OCI-LY3 (cell line): ENCODE results near the gene PHLDB3.

Source experiments
- H2AFZ ChIP-seq: fragments of 200-600, 300-600 bp; shearing (Covaris generic); 2 replicates; pipeline ENCODE4 v1.6.0; 2014; ENCODE audit warnings: antibody characterized with exemption, low read depth, low read length
- H3K27ac ChIP-seq: fragments of 200-600, 300-600 bp; sonication (generic); 2 replicates; pipeline ENCODE4 v1.5.1; 2014; ENCODE audit warnings: mild to moderate bottlenecking, low read length, moderate library complexity, mixed read lengths
- H3K27me3 ChIP-seq: fragments of 200-600, 300-600 bp; sonication (generic); 2 replicates; pipeline ENCODE4 v1.6.1; 2014; ENCODE audit warnings: low read depth, low read length, mixed read lengths
- H3K36me3 ChIP-seq: fragments of 200-600, 300-600 bp; sonication (generic); replicated peaks from 2 replicates; pipeline ENCODE3; 2014; ENCODE audit warnings: low read depth, low read length, mixed read lengths
- H3K4me1 ChIP-seq: fragments of 300-600, 200-600 bp; sonication (generic); 2 replicates; pipeline ENCODE4 v1.6.1; 2014; ENCODE audit warnings: low read length, mixed read lengths
- H3K4me2 ChIP-seq: fragments of 200-600, 300-600 bp; sonication (generic); 2 replicates; pipeline ENCODE4 v1.6.1; 2014; ENCODE audit warnings: low read length, mixed read lengths
- H3K4me3 ChIP-seq: fragments of 300-600, 200-600 bp; sonication (generic); 2 replicates; pipeline ENCODE4 v1.5.1; 2014; ENCODE audit warnings: antibody characterized with exemption, mild to moderate bottlenecking, low read length, moderate library complexity
- H3K79me2 ChIP-seq: fragments of 300-600, 200-600 bp; shearing (Covaris generic); 2 replicates; pipeline ENCODE4 v1.6.1; 2014; ENCODE audit warnings: mild to moderate bottlenecking, low read length, mixed read lengths
- H3K9ac ChIP-seq: fragments of 300-600, 200-600 bp; shearing (Covaris generic); 2 replicates; pipeline ENCODE4 v1.6.0; 2014; ENCODE audit warnings: mild to moderate bottlenecking, low read length, moderate library complexity
- H3K9me3 ChIP-seq: fragments of 200-600, 300-600 bp; shearing (Covaris generic); 2 replicates; pipeline ENCODE4 v1.6.1; 2014; ENCODE audit warnings: low read length, mixed read lengths; ENCODE audit not compliant: insufficient read depth
- H4K20me1 ChIP-seq: fragments of 200-600, 300-600 bp; sonication (generic); 2 replicates; pipeline ENCODE4 v1.6.1; 2016; ENCODE audit warnings: low read length, mixed read lengths; ENCODE audit not compliant: insufficient read depth
- EZH2phosphoT487 ChIP-seq: fragments of 200-600 bp; shearing (Covaris generic); IDR thresholded peaks from 2 replicates; pipeline ENCODE4 v1.6.1; 2018; ENCODE audit warnings: antibody characterized with exemption, mixed run types, low read depth
- TF ChIP-seq, protein P1 (sequence below): fragments of 200-600, 300-600 bp; sonication (generic); IDR thresholded peaks from 2 replicates; pipeline ENCODE4 v1.5.1; 2014; ENCODE audit warnings: antibody characterized with exemption, low read length, low read depth

The PHLDB3 gene

DNA sequence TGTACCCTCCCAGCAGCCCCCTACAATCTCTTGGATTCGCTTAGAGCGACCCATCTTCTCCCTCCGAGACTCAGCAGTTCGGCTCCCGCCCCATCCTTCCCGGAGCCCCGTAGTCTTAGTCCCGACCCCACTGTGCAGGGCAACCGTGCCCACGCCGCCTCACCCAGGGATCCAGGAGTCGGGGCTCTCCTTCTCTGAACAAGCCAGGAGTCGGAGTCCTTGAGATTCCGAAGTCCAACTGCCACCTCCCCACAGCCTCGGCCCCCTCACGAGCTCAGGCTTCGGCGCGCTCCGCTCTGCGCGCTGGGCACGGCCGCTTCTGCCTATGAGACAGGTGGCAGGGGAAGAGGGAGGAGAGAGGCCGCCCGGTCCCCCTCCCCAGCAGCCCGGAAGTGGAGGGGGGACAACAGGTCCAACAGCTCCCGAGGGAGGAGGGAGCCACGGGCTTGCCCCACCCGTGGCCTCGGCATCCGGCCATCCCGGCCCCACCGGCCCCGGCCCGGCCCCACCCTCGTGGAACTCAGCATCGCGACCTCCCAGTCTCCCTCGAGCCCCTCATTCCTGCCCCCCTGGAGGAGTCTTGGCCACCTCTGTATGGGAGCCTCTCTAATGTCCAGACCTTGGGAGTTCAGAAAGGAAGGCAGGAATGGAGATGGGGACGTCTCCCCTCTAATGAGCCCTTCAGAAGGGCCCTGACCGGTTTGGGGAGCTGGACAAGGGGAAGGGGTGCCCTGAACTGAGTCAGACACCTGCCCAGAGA is at the start of gene PHLDB3:
PHLDB3 (minus strand) TSS at position 321 of the 760 bp plus-strand sequence. CDS start 628 bp downstream, outside the sequence.
- TF ChIP-seq, protein P1, sequence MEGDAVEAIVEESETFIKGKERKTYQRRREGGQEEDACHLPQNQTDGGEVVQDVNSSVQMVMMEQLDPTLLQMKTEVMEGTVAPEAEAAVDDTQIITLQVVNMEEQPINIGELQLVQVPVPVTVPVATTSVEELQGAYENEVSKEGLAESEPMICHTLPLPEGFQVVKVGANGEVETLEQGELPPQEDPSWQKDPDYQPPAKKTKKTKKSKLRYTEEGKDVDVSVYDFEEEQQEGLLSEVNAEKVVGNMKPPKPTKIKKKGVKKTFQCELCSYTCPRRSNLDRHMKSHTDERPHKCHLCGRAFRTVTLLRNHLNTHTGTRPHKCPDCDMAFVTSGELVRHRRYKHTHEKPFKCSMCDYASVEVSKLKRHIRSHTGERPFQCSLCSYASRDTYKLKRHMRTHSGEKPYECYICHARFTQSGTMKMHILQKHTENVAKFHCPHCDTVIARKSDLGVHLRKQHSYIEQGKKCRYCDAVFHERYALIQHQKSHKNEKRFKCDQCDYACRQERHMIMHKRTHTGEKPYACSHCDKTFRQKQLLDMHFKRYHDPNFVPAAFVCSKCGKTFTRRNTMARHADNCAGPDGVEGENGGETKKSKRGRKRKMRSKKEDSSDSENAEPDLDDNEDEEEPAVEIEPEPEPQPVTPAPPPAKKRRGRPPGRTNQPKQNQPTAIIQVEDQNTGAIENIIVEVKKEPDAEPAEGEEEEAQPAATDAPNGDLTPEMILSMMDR = no peak
- TF ChIP-seq EZH2phosphoT487 = no peak
- no peaks in the 10 kb centered on the region for H3K27me3 ChIP-seq
- H3K9me3 ChIP-seq = no peaks in the 10 kb centered on the region
- H2AFZ ChIP-seq = peak within 1 kb of the TSS; percentile 77
- H3K36me3 ChIP-seq = peaks cover 20% of the 10 kb centered on the region
- peaks cover 5% of the 10 kb centered on the region; the same call in 1 of the 2 replicates for H4K20me1 ChIP-seq
- peaks cover 11% of the 10 kb centered on the region for H3K4me1 ChIP-seq
- H3K4me3 ChIP-seq = peak within 1 kb of the TSS; percentile 87
- peak within 1 kb of the TSS; percentile 79 for H3K27ac ChIP-seq
- H3K9ac ChIP-seq = peak within 1 kb of the TSS; percentile 92
- peak within 1 kb of the TSS; percentile 79 for H3K4me2 ChIP-seq
- H3K79me2 ChIP-seq = peaks cover 22% of the 10 kb centered on the region

DNA sequence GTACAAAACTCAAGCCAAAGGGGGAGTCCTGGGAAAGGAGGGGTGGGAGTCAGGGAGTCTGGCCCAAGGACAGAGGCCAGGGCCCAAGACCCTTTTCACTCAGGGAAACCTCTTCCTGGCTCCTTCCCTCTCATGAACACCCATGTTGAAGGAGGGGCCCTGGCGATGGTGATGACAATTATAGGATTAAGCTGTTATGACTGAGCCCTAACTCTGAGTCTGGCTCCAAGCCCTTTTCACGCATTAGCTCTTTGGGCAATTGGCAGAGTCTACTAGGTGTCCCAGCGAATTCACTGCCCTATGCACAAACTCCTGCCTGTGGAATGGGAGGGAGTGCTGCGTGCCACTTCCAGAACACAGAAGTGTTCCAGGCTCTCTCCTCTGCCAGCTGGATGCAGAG is 49.1 kb upstream of the PHLDB3 start:
- H3K4me2 ChIP-seq = no peak overlapping the region
- H3K36me3 ChIP-seq = peaks cover 30% of the 10 kb centered on the region
- TF ChIP-seq, protein P1 = no peak
- no peak for TF ChIP-seq EZH2phosphoT487
- H3K27me3 ChIP-seq = no peaks in the 10 kb centered on the region
- no peaks in the 10 kb centered on the region for H3K79me2 ChIP-seq
- 0 out of 2 replicates have a peak, but pooled peaks cover 3% of the 10 kb centered on the region for H4K20me1 ChIP-seq
- H2AFZ ChIP-seq = no peak overlapping the region
- no peak overlapping the region for H3K4me3 ChIP-seq
- no peaks in the 10 kb centered on the region for H3K4me1 ChIP-seq
- no peaks in the 10 kb centered on the region for H3K9me3 ChIP-seq
- H3K27ac ChIP-seq = no peak overlapping the region
- H3K9ac ChIP-seq = no peak overlapping the region

DNA sequence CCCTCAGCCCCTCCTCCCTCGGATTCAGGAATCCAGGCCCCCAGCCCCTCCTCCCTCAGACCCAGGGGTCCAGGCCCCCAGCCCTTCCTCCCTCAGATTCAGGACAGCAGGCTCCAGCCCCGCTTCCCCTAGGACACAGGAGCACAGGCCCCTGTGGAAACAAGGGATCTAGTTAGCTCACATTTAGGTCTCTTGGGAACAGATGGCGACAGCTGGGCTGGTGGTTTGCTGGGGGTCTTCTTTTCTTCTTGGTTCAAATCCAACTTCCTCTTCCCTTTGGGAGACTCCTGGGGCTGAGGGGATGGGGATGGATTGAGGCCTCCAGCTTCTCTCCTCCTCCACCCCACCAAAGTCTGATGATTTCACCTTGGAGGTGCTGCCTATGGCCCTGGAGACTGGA is 48.1 kb upstream of the PHLDB3 start:
- H3K36me3 ChIP-seq = peaks cover 32% of the 10 kb centered on the region
- H3K9ac ChIP-seq = no peak overlapping the region
- no peaks in the 10 kb centered on the region for H3K79me2 ChIP-seq
- H3K4me2 ChIP-seq = no peak overlapping the region
- H3K27ac ChIP-seq = no peak overlapping the region
- TF ChIP-seq, protein P1 = no peak
- TF ChIP-seq EZH2phosphoT487 = no peak
- no peaks in the 10 kb centered on the region for H3K4me1 ChIP-seq
- no peak overlapping the region for H3K4me3 ChIP-seq
- H2AFZ ChIP-seq = no peak overlapping the region
- no peaks in the 10 kb centered on the region for H3K27me3 ChIP-seq
- H3K9me3 ChIP-seq = no peaks in the 10 kb centered on the region
- 0 out of 2 replicates have a peak, but pooled peaks cover 3% of the 10 kb centered on the region for H4K20me1 ChIP-seq

DNA sequence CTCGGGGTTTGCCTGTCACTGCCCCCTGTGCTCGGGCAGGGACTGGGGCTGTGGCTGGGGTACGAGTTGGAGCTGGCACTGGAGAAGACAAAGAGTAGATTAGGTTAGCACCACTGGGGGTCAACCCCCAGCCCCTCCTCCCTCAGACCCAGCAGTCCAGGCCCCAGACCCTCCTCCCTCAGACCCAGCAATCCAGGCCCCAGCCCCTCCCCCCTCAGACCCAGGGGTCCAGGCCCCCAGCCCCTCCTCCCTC is 47.6 kb upstream of the PHLDB3 start:
- TF ChIP-seq, protein P1 = no peak
- TF ChIP-seq EZH2phosphoT487 = no peak
- Histone ChIP-seq H3K4me3 (no peak overlapping the region), H3K27ac (no peak overlapping the region), H3K27me3 (no peaks in the 10 kb centered on the region), H3K4me1 (no peaks in the 10 kb centered on the region), H3K9ac (no peak overlapping the region), H3K9me3 (no peaks in the 10 kb centered on the region), H4K20me1 (0 out of 2 replicates have a peak, but pooled peaks cover 3% of the 10 kb centered on the region), H3K4me2 (no peak overlapping the region), H3K79me2 (no peaks in the 10 kb centered on the region), H3K36me3 (peaks cover 34% of the 10 kb centered on the region), H2AFZ (no peak overlapping the region)
